ENCODE data around the gene SCTR.

The SCTR gene

GRCh38 chr2:119488245-119489214, 35.8 kb downstream of the SCTR start:
- no peak for DNase-seq (ENCODE audit: low read depth in 1 of 2, low spot score in 1 of 2)

GRCh38 chr2:119487434-119488244, 36.6 kb downstream of the SCTR start:
- no peak for DNase-seq (ENCODE audit: low read depth in 1 of 2, low spot score in 1 of 2)

GRCh38 chr2:119486886-119487285, 37.4 kb downstream of the SCTR start:
- DNase-seq (ENCODE audit: low read depth in 1 of 2, low spot score in 1 of 2) = no peak

GRCh38 chr2:119486196-119486827, 38.0 kb downstream of the SCTR start:
- DNase-seq (ENCODE audit: low read depth in 1 of 2, low spot score in 1 of 2) = no peak

GRCh38 chr2:119485336-119486110, 38.8 kb downstream of the SCTR start:
- no peak for DNase-seq (ENCODE audit: low read depth in 1 of 2, low spot score in 1 of 2)

GRCh38 chr2:119484834-119485233, 39.4 kb downstream of the SCTR start:
- DNase-seq (ENCODE audit: low read depth in 1 of 2, low spot score in 1 of 2) = no peak

- no peak for DNase-seq (ENCODE audit: low read depth in 1 of 2, low spot score in 1 of 2)
Observed at GRCh38 chr2:119483896-119484718, 40.2 kb downstream of the SCTR start.

- DNase-seq (ENCODE audit: low read depth in 1 of 2, low spot score in 1 of 2) = no peak
Observed at GRCh38 chr2:119483395-119483753, 40.9 kb downstream of the SCTR start.

- no peak for DNase-seq (ENCODE audit: low read depth in 1 of 2, low spot score in 1 of 2)
Observed at GRCh38 chr2:119482481-119483394, 41.5 kb downstream of the SCTR start.

GRCh38 chr2:119481501-119482455, 42.5 kb downstream of the SCTR start:
- DNase-seq (ENCODE audit: low read depth in 1 of 2, low spot score in 1 of 2) = no peak

GRCh38 chr2:119480718-119481142, 43.6 kb downstream of the SCTR start:
- DNase-seq (ENCODE audit: low read depth in 1 of 2, low spot score in 1 of 2) = no peak

- DNase-seq (ENCODE audit: low read depth in 1 of 2, low spot score in 1 of 2) = no peak
Observed at GRCh38 chr2:119480184-119480583, 44.1 kb downstream of the SCTR start.

- no peak for DNase-seq (ENCODE audit: low read depth in 1 of 2, low spot score in 1 of 2)
Observed at GRCh38 chr2:119478978-119479295, 45.3 kb downstream of the SCTR start.

GRCh38 chr2:119478188-119478977, 45.9 kb downstream of the SCTR start:
- DNase-seq (ENCODE audit: low read depth in 1 of 2, low spot score in 1 of 2) = no peak

- DNase-seq (ENCODE audit: low read depth in 1 of 2, low spot score in 1 of 2) = no peak
Observed at GRCh38 chr2:119477113-119477505, 47.2 kb downstream of the SCTR start.

GRCh38 chr2:119476301-119477112, 47.8 kb downstream of the SCTR start:
- DNase-seq (ENCODE audit: low read depth in 1 of 2, low spot score in 1 of 2) = no peak

Measured in activated CD4-positive, alpha-beta T cell treated with anti-CD3 and anti-CD28 coated beads, Interleukin-2, amount 50 U/mL, for 24 hours (primary cell).